GM23338 (cell line): Measurements from ENCODE around the gene CD247. TPM values are rescaled to one million over a fixed set of nuclear protein-coding genes. Genes with fewer than 3 reads are reported as not detected.

Experiments used
- ATAC-seq: fragments of 200-7000 bp; cut with Tn5 transposase; 3 replicates; pipeline ENCODE4 v1.9.1; 2020
- DNase-seq: peaks from one replicate; pipeline ENCODE4 v3.0.0-alpha.2; 2015; ENCODE audit warnings: low spot score
- H2AFZ ChIP-seq: fragments of 200-600 bp; sonication (generic); 2 replicates; pipeline ENCODE4 v1.8.0; 2016; ENCODE audit warnings: antibody characterized with exemption, mild to moderate bottlenecking, moderate library complexity
- H3F3A ChIP-seq: fragments of 200-600 bp; sonication (generic); replicated peaks from 2 replicates; pipeline ENCODE4 v1.8.0; 2017; ENCODE audit warnings: antibody characterized with exemption, mixed run types, low read depth
- H3K27ac ChIP-seq: fragments of 200-600 bp; sonication (generic); 2 replicates; pipeline ENCODE4 v1.6.1; 2016; ENCODE audit warnings: low read depth
- H3K27me3 ChIP-seq: fragments of 200-600 bp; sonication (generic); 2 replicates; pipeline ENCODE4 v1.8.0; 2016; ENCODE audit warnings: mild to moderate bottlenecking, mixed run types, moderate library complexity; ENCODE audit not compliant: insufficient read depth
- H3K36me3 ChIP-seq: fragments of 200-600 bp; sonication (generic); 2 replicates; pipeline ENCODE4 v1.8.0; 2016; ENCODE audit warnings: mild to moderate bottlenecking; ENCODE audit not compliant: insufficient read depth
- H3K4me1 ChIP-seq: fragments of 200-600 bp; sonication (generic); 2 replicates; pipeline ENCODE4 v1.8.0; 2016; ENCODE audit warnings: mild to moderate bottlenecking, moderate library complexity; ENCODE audit not compliant: insufficient read depth
- H3K4me2 ChIP-seq: fragments of 200-600 bp; sonication (generic); 2 replicates; pipeline ENCODE4 v1.7.1; 2017; ENCODE audit warnings: mixed run types
- H3K4me3 ChIP-seq: fragments of 200-600 bp; sonication (generic); 2 replicates; pipeline ENCODE4 v1.6.1; 2016; ENCODE audit warnings: mixed run types
- H3K79me2 ChIP-seq: fragments of 200-600 bp; sonication (generic); replicated peaks from 2 replicates; pipeline ENCODE4 v1.8.0; 2017; ENCODE audit warnings: mild to moderate bottlenecking; ENCODE audit not compliant: insufficient read depth
- H3K9me2 ChIP-seq: fragments of 200-600 bp; sonication (generic); 2 replicates; pipeline ENCODE4 v1.8.0; 2017; ENCODE audit not compliant: insufficient read depth
- H4K20me1 ChIP-seq: fragments of 200-600 bp; sonication (generic); replicated peaks from 2 replicates; pipeline ENCODE4 v1.8.0; 2017; ENCODE audit warnings: mild to moderate bottlenecking; ENCODE audit not compliant: insufficient read depth
- H3K27ac Mint-ChIP-seq: 2 replicates; pipeline ENCODE4 v1.8.0; 2020; ENCODE audit warnings: inconsistent platforms, mild to moderate bottlenecking, moderate library complexity, mixed read lengths
- H3K27me3 Mint-ChIP-seq: 3 replicates; pipeline ENCODE4 v1.8.0; 2022; ENCODE audit warnings: low read depth, mild to moderate bottlenecking, moderate library complexity, mixed read lengths, inconsistent platforms; ENCODE audit not compliant: insufficient read depth, poor library complexity
- H3K36me3 Mint-ChIP-seq: 3 replicates; pipeline ENCODE4 v1.8.0; 2021; ENCODE audit warnings: low read depth, mild to moderate bottlenecking, inconsistent platforms, moderate library complexity, mixed read lengths
- H3K4me1 Mint-ChIP-seq: 3 replicates; pipeline ENCODE4 v1.8.0; 2020; ENCODE audit warnings: mild to moderate bottlenecking, inconsistent platforms, mixed read lengths
- H3K4me3 Mint-ChIP-seq: 3 replicates; pipeline ENCODE4 v1.8.0; 2021; ENCODE audit warnings: moderate library complexity, mild to moderate bottlenecking, inconsistent platforms, mixed read lengths
- H3K9me3 Mint-ChIP-seq: 3 replicates; pipeline ENCODE4 v1.8.0; 2020; ENCODE audit warnings: moderate library complexity, mild to moderate bottlenecking, inconsistent platforms, mixed read lengths
- EZH2phosphoT487 ChIP-seq: fragments of 200-600 bp; sonication (generic); IDR thresholded peaks from one replicate; pipeline ENCODE4 v1.8.1; 2018; ENCODE audit warnings: antibody characterized with exemption; ENCODE audit not compliant: unreplicated experiment
- JUNB ChIP-seq: IDR thresholded peaks from one replicate; pipeline ENCODE4 v1.6.1; 2016; ENCODE audit warnings: antibody characterized with exemption; ENCODE audit not compliant: unreplicated experiment
- NANOG ChIP-seq: IDR thresholded peaks from 2 replicates; pipeline ENCODE4 v1.6.1; 2016; ENCODE audit warnings: antibody characterized with exemption, borderline replicate concordance
- POLR2AphosphoS5 ChIP-seq: IDR thresholded peaks from 2 replicates; pipeline ENCODE4 v1.6.1; 2016; ENCODE audit warnings: antibody characterized with exemption, low read depth
- STAT1 ChIP-seq: IDR thresholded peaks from one replicate; pipeline ENCODE4 v1.6.1; 2016; ENCODE audit warnings: antibody characterized with exemption; ENCODE audit not compliant: unreplicated experiment
- ZNF114 ChIP-seq: fragments of 250-450 bp; sonication (Bioruptor Pico); IDR thresholded peaks from 2 replicates; pipeline ENCODE4 v1.5.0; 2020; ENCODE audit warnings: mild to moderate bottlenecking, moderate library complexity
- polyA plus RNA-seq: library from polyadenylated mRNA; unstranded; fragments of >200 nt; fragmentation: Nextera tagmentation; extraction: Ambion mirVana; gene quantifications from 2 replicates; pipeline ENCODE4 v1.2.1, GENCODE V29; 2016
- total RNA-seq: library from RNA; depleted of rRNA; stranded (reverse); fragments of >200 nt; shearing (Covaris generic); gene quantifications from 2 replicates; pipeline ENCODE4 v1.2.3, GENCODE V29; 2014
- TF ChIP-seq, protein P1 (sequence below): IDR thresholded peaks from 2 replicates; pipeline ENCODE4 v1.6.1; 2016; ENCODE audit warnings: antibody characterized with exemption
- TF ChIP-seq, protein P2 (sequence below): IDR thresholded peaks from one replicate; pipeline ENCODE4 v1.6.1; 2018; ENCODE audit warnings: antibody characterized with exemption; ENCODE audit not compliant: unreplicated experiment

Gene CD247
- total and polyA plus RNA-seq, 2 experiments from 2014 or later: 1.2 to 1.4 TPM

DNA sequence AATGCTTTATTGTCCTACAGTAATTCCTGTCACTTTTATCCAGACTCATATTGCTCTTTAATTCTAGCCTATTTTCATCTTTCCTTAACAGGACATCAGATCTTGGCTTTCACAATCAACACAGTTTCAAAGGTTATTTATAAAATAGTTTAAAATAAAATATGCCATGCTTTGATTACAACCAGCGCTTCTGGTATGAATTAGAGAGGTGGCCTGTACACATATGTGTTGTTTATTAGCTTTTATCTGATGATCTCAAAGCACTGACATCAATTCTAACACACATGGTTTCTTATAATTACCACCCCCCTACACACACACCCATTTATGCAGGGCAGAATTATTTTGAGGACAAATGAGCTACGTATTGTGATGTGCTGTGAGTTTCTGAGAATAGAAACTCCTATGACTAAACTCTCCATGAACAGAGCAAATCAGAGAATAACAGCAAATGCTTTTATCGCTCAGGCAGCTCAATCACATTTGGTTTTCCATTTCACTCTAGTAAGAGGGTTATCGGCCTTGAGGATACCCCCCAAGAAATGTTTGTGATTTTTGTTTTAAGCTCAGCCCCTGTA, 18.0 kb downstream of the CD247 start:
- Histone ChIP-seq H3K4me2 (no peak overlapping the region), H3F3A (no peaks in the 10 kb centered on the region), H3K79me2 (no peaks in the 10 kb centered on the region), H3K36me3 (no peaks in the 10 kb centered on the region), H3K4me1 (peaks cover 15% of the 10 kb centered on the region), H2AFZ (no peak overlapping the region), H3K27ac (no peak overlapping the region), H3K27me3 (no peaks in the 10 kb centered on the region), H3K4me3 (no peak overlapping the region), H4K20me1 (no peaks in the 10 kb centered on the region), H3K9me2 (0 out of 2 replicates have a peak, but pooled peaks cover 8% of the 10 kb centered on the region)
- Mint-ChIP-seq H3K27ac (no peak overlapping the region), H3K36me3 (no peaks in the 10 kb centered on the region), H3K4me3 (no peak overlapping the region), H3K4me1 (peaks cover 33% of the 10 kb centered on the region), H3K27me3 (peaks cover 1% of the 10 kb centered on the region), H3K9me3 (no peaks in the 10 kb centered on the region)
- no peak for ATAC-seq
- TF ChIP-seq EZH2phosphoT487: no peak
- TF ChIP-seq JUNB: no peak
- TF ChIP-seq NANOG: no peak
- no peak for DNase-seq

DNA sequence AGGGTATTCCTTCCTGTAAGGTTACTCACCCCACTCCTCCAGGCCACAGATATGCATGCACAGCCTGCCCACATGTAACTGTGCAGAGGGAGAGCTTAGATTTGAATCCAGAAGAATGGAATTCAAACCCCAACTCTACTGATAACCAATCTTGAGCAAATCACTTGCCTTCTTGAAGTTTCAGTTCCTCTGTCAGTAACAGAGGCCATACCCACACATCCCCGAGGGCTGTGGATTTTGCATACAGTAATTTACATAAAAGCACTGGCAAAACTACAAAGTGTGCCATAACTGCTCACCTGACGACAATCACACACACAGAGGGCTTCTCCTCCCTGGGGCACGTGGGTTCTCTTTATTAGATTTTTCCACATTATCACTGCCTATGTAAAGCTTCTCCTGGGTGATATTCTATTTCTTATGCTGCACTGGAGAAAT, 18.6 kb downstream of the CD247 start:
- ATAC-seq (no peak), DNase-seq (no peak)
- H3K79me2 ChIP-seq: no peaks in the 10 kb centered on the region
- no peak overlapping the region for H3K27ac ChIP-seq
- Mint-ChIP-seq H3K36me3 (no peaks in the 10 kb centered on the region), H3K27me3 (peaks cover 1% of the 10 kb centered on the region), H3K27ac (no peak overlapping the region), H3K9me3 (no peaks in the 10 kb centered on the region), H3K4me1 (peaks cover 32% of the 10 kb centered on the region), H3K4me3 (no peak overlapping the region)
- H3K27me3 ChIP-seq: no peaks in the 10 kb centered on the region
- no peak overlapping the region for H2AFZ ChIP-seq
- no peaks in the 10 kb centered on the region for H4K20me1 ChIP-seq
- no peak overlapping the region for H3K4me3 ChIP-seq
- H3K9me2 ChIP-seq: 0 out of 2 replicates have a peak, but pooled peaks cover 8% of the 10 kb centered on the region
- H3K36me3 ChIP-seq: no peaks in the 10 kb centered on the region
- TF ChIP-seq NANOG: no peak
- TF ChIP-seq, protein P1, sequence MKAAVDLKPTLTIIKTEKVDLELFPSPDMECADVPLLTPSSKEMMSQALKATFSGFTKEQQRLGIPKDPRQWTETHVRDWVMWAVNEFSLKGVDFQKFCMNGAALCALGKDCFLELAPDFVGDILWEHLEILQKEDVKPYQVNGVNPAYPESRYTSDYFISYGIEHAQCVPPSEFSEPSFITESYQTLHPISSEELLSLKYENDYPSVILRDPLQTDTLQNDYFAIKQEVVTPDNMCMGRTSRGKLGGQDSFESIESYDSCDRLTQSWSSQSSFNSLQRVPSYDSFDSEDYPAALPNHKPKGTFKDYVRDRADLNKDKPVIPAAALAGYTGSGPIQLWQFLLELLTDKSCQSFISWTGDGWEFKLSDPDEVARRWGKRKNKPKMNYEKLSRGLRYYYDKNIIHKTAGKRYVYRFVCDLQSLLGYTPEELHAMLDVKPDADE: no peak
- TF ChIP-seq, protein P2, sequence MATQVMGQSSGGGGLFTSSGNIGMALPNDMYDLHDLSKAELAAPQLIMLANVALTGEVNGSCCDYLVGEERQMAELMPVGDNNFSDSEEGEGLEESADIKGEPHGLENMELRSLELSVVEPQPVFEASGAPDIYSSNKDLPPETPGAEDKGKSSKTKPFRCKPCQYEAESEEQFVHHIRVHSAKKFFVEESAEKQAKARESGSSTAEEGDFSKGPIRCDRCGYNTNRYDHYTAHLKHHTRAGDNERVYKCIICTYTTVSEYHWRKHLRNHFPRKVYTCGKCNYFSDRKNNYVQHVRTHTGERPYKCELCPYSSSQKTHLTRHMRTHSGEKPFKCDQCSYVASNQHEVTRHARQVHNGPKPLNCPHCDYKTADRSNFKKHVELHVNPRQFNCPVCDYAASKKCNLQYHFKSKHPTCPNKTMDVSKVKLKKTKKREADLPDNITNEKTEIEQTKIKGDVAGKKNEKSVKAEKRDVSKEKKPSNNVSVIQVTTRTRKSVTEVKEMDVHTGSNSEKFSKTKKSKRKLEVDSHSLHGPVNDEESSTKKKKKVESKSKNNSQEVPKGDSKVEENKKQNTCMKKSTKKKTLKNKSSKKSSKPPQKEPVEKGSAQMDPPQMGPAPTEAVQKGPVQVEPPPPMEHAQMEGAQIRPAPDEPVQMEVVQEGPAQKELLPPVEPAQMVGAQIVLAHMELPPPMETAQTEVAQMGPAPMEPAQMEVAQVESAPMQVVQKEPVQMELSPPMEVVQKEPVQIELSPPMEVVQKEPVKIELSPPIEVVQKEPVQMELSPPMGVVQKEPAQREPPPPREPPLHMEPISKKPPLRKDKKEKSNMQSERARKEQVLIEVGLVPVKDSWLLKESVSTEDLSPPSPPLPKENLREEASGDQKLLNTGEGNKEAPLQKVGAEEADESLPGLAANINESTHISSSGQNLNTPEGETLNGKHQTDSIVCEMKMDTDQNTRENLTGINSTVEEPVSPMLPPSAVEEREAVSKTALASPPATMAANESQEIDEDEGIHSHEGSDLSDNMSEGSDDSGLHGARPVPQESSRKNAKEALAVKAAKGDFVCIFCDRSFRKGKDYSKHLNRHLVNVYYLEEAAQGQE: no peak
- TF ChIP-seq POLR2AphosphoS5: no peak
- TF ChIP-seq JUNB: no peak
- TF ChIP-seq ZNF114: no peak
- TF ChIP-seq STAT1: no peak
- peaks cover 15% of the 10 kb centered on the region for H3K4me1 ChIP-seq
- no peaks in the 10 kb centered on the region for H3F3A ChIP-seq
- H3K4me2 ChIP-seq: no peak overlapping the region
